HG03025 (cell line): ENCODE measurements around the gene ATG4B.

Experiments used
- ATAC-seq: cut with Tn5 transposase; IDR thresholded peaks from one replicate; pipeline ENCODE4 v1.9.1; 2021; ENCODE audit warnings: mild to moderate bottlenecking, moderate library complexity; ENCODE audit not compliant: unreplicated experiment, low FRiP score

Gene ATG4B

GRCh38 chr2:241637795-241638660 is 535 bp downstream of the ATG4B start:
- ATAC-seq = peak; percentile 11

- ATAC-seq = no peak
These were observed 1.4 kb downstream of the ATG4B start for GRCh38 chr2:241638940-241639339.

GRCh38 chr2:241639385-241639784 is 1.9 kb downstream of the ATG4B start:
- no peak for ATAC-seq

- no peak for ATAC-seq
These were observed 2.8 kb downstream of the ATG4B start for GRCh38 chr2:241640165-241640795.

- no peak for ATAC-seq
These were observed 4.1 kb downstream of the ATG4B start for GRCh38 chr2:241641631-241642030.

GRCh38 chr2:241645056-241645914 is 7.8 kb downstream of the ATG4B start:
- no peak for ATAC-seq

- no peak for ATAC-seq
These were observed 8.6 kb downstream of the ATG4B start for GRCh38 chr2:241645915-241646645.

GRCh38 chr2:241648453-241648852 is 11.0 kb downstream of the ATG4B start:
- no peak for ATAC-seq

- no peak for ATAC-seq
These were observed 11.9 kb downstream of the ATG4B start for GRCh38 chr2:241649404-241649803.

GRCh38 chr2:241649927-241650326 is 12.4 kb downstream of the ATG4B start:
- ATAC-seq = no peak

- ATAC-seq = no peak
These were observed 14.6 kb downstream of the ATG4B start for GRCh38 chr2:241652142-241652541.

GRCh38 chr2:241652722-241653121 is 15.2 kb downstream of the ATG4B start:
- no peak for ATAC-seq

- ATAC-seq = no peak
These were observed 15.8 kb downstream of the ATG4B start for GRCh38 chr2:241653210-241653750.

GRCh38 chr2:241654551-241654950 is 17.1 kb downstream of the ATG4B start:
- ATAC-seq = no peak

- ATAC-seq = no peak
These were observed 18.2 kb downstream of the ATG4B start for GRCh38 chr2:241655516-241656189.

- no peak for ATAC-seq
These were observed 18.8 kb downstream of the ATG4B start for GRCh38 chr2:241656190-241656741.

- ATAC-seq = no peak
These were observed 20.3 kb downstream of the ATG4B start for GRCh38 chr2:241657786-241658254.

GRCh38 chr2:241658296-241658695 is 20.8 kb downstream of the ATG4B start:
- no peak for ATAC-seq

GRCh38 chr2:241659150-241659739 is 21.8 kb downstream of the ATG4B start:
- ATAC-seq = no peak
